Activated naive CD4-positive, alpha-beta T cell (primary cell): ENCODE measurements around the gene CALR.
"Not testable (repeated sequence)": the region's sequence is repeated elsewhere in the genome, so short reads cannot be mapped to it uniquely, and the experiment has no call there.

Experiments used
- DNase-seq, 4 experiments: peaks; one replicate each; lab custom pipeline; 2025; lab: John Stamatoyannopoulos, UW

CALR gene

DNA sequence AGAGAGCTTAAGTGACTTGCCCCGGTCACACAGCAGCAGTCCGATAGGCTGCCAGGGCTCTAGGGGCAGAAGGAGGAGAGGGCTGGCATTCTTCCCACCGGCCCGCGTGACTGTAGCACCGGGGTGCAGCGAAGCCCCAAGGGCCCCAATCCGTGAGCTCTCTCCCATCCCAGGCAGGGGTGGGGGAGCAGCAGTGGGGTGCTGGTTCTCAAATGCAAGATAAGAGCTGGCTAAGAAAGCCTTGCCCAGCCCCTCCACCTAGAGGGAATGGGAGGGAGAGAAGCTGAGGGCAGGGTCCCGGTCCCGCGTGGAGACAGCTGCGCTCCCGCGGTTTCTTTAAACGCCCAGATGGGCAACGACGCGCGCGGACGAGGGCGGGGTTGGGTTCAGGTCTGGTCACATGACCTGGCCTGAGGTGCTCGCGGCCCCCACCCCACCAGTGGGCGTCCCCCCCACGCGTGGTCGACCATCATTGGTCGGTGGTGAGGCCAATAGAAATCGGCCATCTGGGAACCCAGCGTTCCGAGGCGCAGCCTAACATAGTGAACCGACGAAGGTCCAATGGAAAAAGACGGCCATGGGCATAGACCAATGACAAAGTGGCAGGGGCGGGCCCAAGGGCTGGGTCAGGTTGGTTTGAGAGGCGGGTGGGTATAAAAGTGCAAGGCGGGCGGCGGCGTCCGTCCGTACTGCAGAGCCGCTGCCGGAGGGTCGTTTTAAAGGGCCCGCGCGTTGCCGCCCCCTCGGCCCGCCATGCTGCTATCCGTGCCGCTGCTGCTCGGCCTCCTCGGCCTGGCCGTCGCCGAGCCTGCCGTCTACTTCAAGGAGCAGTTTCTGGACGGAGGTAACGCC is at the start of gene CALR:
CALR (plus strand) TSS at position 683 of the 852 bp plus-strand sequence; CDS start at position 754, 71 bp downstream.
- DNase-seq, result peak; percentile 95 to 99 (median 97)

- not testable (repeated sequence) for DNase-seq
These were observed 48.1 kb upstream of the CALR start for GRCh38 chr19:12890299-12890786.

GRCh38 chr19:12890787-12891552 is 47.4 kb upstream of the CALR start, which contains the start of gene GCDH:
GCDH (plus strand) TSS chr19:12891160; CDS start chr19:12891305, 145 bp downstream.
- DNase-seq, result peak; percentile 81 to 91 (median 88)

- no peak for DNase-seq
These were observed 46.8 kb upstream of the CALR start for GRCh38 chr19:12891553-12892021.

GRCh38 chr19:12893582-12893981 is 44.8 kb upstream of the CALR start:
- DNase-seq, result no peak

DNA sequence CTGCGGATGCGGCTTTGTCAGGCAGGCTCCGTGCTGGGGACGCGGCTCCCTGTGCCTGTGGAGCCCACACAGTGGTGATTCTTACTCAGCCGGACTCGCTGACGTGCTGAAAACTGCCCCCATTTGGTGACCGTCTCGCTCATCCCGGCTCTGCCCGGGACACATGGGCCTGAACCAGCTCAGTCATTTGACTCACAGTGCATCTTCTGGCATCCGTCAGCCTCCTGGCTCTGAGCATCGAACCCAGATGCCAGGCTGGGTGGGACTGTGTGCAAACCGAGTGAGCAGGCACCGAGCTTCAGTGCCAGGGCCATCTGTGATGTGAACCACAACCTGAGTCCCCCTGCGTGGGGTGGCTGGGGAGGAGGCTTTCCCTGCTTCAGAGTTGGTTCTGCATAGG is 41.9 kb upstream of the CALR start:
- no peak for DNase-seq

DNA sequence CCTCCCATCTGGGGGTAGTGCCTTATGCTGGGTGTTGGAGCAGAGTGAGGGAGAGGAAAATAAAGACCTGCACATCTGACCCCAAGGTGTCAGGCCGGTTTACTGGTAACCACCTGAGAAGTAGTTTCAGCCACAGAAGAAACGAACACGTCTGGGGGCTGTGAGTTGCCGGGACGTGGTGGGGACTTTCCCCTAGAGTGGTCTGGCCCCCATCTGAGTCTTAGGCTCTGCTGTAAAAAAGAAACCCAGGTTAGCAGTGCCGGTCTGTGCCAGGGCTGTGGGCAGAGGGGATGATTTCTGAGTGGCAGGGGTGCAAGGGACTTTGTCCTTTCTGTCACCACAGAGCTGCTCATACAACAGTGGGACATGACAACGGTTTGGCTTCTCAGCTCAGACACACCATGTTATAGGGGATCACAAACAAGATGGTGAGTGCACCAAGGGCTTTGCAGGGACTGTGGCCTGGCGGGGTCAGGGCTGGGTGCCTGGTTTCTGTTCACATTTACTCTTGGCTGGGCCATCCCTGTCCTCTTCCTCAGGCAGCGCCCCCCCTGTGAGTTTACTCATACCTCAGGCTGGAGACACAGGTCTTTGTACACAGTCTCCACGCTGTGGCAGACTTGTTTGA is 38.4 kb upstream of the CALR start:
- DNase-seq, result no peak

DNA sequence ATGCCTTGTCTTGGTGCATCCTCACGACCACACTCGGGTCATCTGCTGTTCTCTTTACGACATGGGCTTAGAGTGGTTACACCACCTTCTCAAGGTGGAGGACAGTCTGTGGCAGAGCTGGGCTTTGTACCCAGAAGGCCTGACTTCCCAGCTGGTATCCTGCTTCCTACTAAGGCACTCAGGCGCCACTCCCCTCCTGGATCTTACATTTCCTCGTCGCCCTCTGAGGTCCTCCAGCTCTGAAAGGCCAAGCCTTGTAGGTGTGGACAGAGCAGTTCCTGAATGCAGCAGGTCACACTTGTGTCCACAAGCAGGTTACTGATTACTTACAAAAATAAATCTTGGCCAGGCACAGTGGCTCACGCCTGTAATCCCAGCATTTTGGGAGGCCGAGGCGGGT is 31.2 kb upstream of the CALR start:
- no peak for DNase-seq

GRCh38 chr19:12912571-12912970 is 25.8 kb upstream of the CALR start:
- no peak for DNase-seq

GRCh38 chr19:12913011-12913561 is 25.3 kb upstream of the CALR start:
- no peak for DNase-seq

GRCh38 chr19:12913851-12914690 is 24.3 kb upstream of the CALR start:
- peak in 2 of 4 experiments; percentile 31 to 58 for DNase-seq

GRCh38 chr19:12915860-12916259 is 22.5 kb upstream of the CALR start:
- DNase-seq, result not testable (repeated sequence)

- DNase-seq, result no peak
These were observed 20.2 kb upstream of the CALR start for GRCh38 chr19:12918253-12918652.

GRCh38 chr19:12921047-12921446 is 17.4 kb upstream of the CALR start:
- DNase-seq, result no peak

GRCh38 chr19:12922959-12923358 is 15.4 kb upstream of the CALR start:
- no peak for DNase-seq

DNA sequence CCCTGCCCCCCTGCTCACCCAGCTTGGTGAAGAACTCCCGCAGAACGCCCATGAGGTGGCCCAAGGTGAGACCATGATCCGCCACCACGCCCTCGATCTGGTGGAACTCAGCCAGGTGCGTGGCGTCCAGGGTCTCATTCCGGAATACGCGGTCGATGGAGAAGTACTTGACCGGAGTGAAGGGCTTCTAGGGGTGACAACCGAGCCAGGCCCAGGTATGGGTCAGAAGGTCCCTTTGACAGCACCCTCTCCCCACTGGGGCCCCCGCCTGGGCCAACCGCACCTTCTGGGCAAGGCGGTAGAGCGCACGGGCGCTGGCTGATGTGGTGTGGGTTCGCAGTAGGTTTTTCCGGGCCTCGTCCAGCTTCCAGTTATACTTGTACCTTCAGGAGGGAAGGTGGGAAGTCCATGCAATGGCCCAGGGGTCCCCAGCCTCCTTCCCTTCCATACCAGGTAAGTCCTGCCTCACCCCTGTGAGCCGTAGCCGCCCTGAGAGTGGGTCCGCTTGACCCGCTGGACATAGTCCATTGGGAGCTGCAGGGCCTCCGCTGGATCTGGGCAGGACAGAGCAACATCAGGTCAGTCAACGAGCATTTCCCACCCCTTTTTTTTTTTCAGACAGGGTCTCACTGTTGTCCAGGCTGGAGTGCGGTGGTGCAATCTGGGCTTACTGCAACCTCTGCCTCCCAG is 13.6 kb upstream of the CALR start:
- no peak for DNase-seq

DNA sequence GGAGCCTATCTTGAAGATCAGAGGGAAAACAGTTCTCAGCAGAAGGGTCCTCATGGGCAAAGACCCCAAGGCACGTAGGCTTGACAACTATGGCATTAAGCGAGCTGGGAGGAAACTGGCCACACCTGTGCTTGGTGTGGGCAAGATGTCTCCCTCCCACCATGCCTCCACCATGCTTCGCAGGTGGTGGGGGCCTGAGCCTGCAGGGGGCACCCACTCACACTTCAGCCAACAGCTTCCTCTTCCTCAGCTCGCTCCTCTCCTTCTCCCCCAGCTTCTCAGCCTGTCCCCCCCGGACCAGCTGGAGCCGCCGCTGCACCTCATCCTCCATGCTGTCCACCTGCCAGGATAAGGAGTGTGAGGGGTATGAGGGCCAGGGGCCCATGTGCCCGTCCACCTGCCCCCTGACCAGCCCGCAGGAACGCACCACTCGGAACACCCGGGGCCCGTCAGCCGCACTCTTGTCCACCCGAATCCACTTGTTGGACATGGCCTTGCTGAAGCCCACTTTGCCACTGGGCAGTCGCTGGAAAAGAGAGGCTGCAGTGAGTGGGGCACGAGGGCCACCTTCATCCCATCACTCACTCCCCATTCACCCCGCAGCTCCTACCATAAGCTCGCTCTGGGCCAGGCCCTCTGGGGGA is 8.3 kb upstream of the CALR start:
- DNase-seq, result no peak

DNA sequence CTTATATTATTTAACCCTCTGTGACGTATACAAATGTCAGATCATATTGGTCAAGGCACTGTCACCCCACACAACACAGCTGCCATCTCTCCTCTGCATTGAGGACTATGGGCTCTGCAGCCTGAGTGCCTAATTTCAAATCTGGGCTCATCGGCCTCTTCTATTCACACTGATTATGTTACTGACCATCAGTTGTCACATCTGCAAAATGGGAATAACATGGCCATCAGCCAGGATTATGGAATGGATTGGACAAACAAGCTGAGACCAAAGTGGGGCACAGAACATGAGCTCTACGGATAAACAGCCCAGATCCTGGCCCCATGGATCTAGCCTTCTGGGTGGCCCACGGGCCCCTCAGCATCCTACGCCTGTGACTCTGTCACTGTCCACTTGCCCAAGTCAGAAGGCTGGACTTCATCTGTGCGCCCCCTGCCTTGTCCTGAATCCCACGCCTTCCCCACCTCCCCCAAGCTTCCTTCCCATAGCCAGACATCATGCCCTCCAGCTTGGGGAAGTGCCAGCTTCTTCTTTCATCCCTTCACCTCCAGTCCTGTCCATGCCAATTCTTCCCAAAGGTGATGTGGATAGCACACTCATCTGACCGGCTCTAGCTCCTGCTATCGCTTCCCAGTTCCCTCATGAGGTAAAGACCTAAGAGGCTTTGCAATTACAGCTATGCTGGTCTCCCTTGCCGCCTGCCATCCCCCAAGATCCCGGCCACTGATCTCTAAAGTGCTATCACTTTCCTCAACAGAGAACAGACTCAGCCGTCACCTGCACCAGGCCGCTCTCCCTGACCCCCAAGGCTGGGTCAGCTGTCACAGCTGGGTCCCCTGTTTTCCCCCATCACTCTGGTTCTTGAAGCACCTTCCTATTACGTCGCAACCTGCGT is 5.8 kb upstream of the CALR start:
- no peak for DNase-seq
